ENCODE measurements around the gene TPM2. TPM values are rescaled to one million over a fixed set of nuclear protein-coding genes. Genes with fewer than 3 reads are reported as not detected.

Gene TPM2
- total and polyA plus RNA-seq, 4 donors: 4.2 to 31.4 (median 14.0) TPM

DNA sequence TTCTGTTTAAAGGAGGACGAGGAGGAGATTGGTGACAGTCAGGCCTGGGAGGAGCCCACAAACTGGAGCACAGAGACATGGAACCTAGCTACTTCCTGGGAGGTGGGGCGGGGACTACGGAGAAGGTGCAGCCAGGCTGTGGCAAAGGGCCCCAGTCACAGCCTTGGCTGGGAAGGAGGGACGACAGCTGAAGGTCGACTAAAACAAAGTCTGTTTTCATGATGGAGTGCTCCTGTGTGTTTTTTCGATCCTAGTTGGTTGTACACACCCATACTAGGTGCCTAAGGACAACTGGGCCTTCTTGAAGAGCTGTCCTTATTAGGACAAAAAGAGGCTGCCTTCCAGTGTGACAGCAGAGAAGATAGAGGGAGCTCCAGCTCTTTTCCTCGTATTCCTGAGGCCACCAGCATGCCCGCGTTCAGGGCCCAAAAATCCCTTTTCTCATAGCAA, 28.7 kb downstream of the TPM2 start:
- Histone ChIP-seq H3K36me3 (ENCODE audit: control insufficient read depth in 4 of 4, insufficient read depth in 3 of 4, low read depth in 1 of 4, low read length in 3 of 4) (no peaks in the 10 kb centered on the region), H3K27ac (ENCODE audit: low read depth in 1 of 2, low read length in 2 of 2) (no peak overlapping the region), H3K4me1 (ENCODE audit: control insufficient read depth in 4 of 4, insufficient read depth in 4 of 4, low read length in 3 of 4) (peaks cover 4 to 34% (median 12%) of the 10 kb centered on the region in 4 donors), H3K9me3 (ENCODE audit: control insufficient read depth in 4 of 4, low read length in 3 of 4) (no peaks in the 10 kb centered on the region), H3K9ac (ENCODE audit: low read depth in 1 of 2, low read length in 2 of 2) (no peak overlapping the region), H3K27me3 (ENCODE audit: control insufficient read depth in 4 of 4, insufficient read depth in 4 of 4, low read length in 3 of 4) (no peaks in the 10 kb centered on the region), H3K4me3 (ENCODE audit: low read depth in 1 of 3, low read length in 3 of 3) (no peak overlapping the region)
- 71% methylated on average over 9 of the region's 9 CpGs for WGBS
- TF ChIP-seq ZBTB33 (IDR thresholded peaks at IDR 0.05) (no peak), RXRA (IDR thresholded peaks at IDR 0.05) (no peak), TAF1 (conservative IDR thresholded peaks at IDR 0.05) (no peak), GABPA (IDR thresholded peaks at IDR 0.05 in 1 of 2, conservative IDR thresholded peaks at IDR 0.05 in 1 of 2) (no peak), JUND (IDR thresholded peaks at IDR 0.05) (no peak), RAD21 (IDR thresholded peaks at IDR 0.05) (peak; percentile 63 to 69), ATF3 (IDR thresholded peaks at IDR 0.05) (no peak), CTCF (IDR thresholded peaks at IDR 0.05; ENCODE audit: low read depth, low read length, missing input control) (peak; percentile 36), FOXA1 (IDR thresholded peaks at IDR 0.05) (no peak), MAX (IDR thresholded peaks at IDR 0.05) (no peak), YY1 (IDR thresholded peaks at IDR 0.05) (no peak), EGR1 (IDR thresholded peaks at IDR 0.05; ENCODE audit: low read depth in 2 of 2) (no peak), SP1 (IDR thresholded peaks at IDR 0.05) (no peak), FOXA2 (IDR thresholded peaks at IDR 0.05) (no peak)
- DNase-seq (ENCODE audit: low spot score): no peak

DNA sequence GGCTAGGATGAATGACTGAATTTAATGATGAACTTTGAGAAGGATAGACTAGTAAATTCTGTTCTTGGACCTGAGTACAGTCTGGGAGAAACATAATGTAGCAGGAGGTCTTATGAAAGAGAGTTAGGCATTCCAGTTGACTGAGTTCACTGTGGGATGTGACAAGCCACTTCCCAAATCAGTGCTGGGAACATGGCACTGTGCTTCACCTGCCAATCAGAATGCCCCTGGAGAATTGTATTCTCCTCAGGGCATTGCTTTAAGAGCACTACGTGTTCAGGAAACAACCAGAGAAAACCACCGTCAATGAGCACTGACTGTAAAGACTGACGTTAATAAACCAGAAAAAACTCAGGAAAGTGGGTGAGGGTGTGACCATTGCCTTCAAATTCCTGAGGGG, 30.4 kb downstream of the TPM2 start:
- Histone ChIP-seq H3K4me3 (ENCODE audit: low read depth in 1 of 3, low read length in 3 of 3) (peak overlapping the region in 1 of 3 donors; percentile 79), H3K9me3 (ENCODE audit: control insufficient read depth in 4 of 4, low read length in 3 of 4) (no peaks in the 10 kb centered on the region), H3K9ac (ENCODE audit: low read depth in 1 of 2, low read length in 2 of 2) (peak overlapping the region in 1 of 2 donors; percentile 1), H3K27ac (ENCODE audit: low read depth in 1 of 2, low read length in 2 of 2) (peak overlapping the region in 1 of 2 donors; percentile 99), H3K4me1 (ENCODE audit: control insufficient read depth in 4 of 4, insufficient read depth in 4 of 4, low read length in 3 of 4) (peaks cover 2 to 24% (median 5%) of the 10 kb centered on the region in 4 donors), H3K36me3 (ENCODE audit: control insufficient read depth in 4 of 4, insufficient read depth in 3 of 4, low read depth in 1 of 4, low read length in 3 of 4) (no peaks in the 10 kb centered on the region), H3K27me3 (ENCODE audit: control insufficient read depth in 4 of 4, insufficient read depth in 4 of 4, low read length in 3 of 4) (no peaks in the 10 kb centered on the region)
- WGBS: 77% methylated on average over 3 of the region's 3 CpGs
- no peak for DNase-seq (ENCODE audit: low spot score)
- TF ChIP-seq RXRA (IDR thresholded peaks at IDR 0.05) (no peak), TAF1 (conservative IDR thresholded peaks at IDR 0.05) (no peak), RAD21 (IDR thresholded peaks at IDR 0.05) (no peak), NR2F2 (IDR thresholded peaks at IDR 0.05) (no peak), GABPA (IDR thresholded peaks at IDR 0.05 in 1 of 2, conservative IDR thresholded peaks at IDR 0.05 in 1 of 2) (no peak), MAX (IDR thresholded peaks at IDR 0.05) (no peak), CTCF (IDR thresholded peaks at IDR 0.05; ENCODE audit: low read depth, low read length, missing input control) (no peak), YY1 (IDR thresholded peaks at IDR 0.05) (no peak), FOXA2 (IDR thresholded peaks at IDR 0.05) (no peak), HNF4G (IDR thresholded peaks at IDR 0.05) (no peak), SP1 (IDR thresholded peaks at IDR 0.05) (no peak), FOXA1 (IDR thresholded peaks at IDR 0.05) (no peak), ZBTB33 (IDR thresholded peaks at IDR 0.05) (no peak), HNF4A (conservative IDR thresholded peaks at IDR 0.05) (no peak), ATF3 (IDR thresholded peaks at IDR 0.05) (no peak), JUND (IDR thresholded peaks at IDR 0.05) (no peak)
- TF ChIP-seq, protein P1, sequence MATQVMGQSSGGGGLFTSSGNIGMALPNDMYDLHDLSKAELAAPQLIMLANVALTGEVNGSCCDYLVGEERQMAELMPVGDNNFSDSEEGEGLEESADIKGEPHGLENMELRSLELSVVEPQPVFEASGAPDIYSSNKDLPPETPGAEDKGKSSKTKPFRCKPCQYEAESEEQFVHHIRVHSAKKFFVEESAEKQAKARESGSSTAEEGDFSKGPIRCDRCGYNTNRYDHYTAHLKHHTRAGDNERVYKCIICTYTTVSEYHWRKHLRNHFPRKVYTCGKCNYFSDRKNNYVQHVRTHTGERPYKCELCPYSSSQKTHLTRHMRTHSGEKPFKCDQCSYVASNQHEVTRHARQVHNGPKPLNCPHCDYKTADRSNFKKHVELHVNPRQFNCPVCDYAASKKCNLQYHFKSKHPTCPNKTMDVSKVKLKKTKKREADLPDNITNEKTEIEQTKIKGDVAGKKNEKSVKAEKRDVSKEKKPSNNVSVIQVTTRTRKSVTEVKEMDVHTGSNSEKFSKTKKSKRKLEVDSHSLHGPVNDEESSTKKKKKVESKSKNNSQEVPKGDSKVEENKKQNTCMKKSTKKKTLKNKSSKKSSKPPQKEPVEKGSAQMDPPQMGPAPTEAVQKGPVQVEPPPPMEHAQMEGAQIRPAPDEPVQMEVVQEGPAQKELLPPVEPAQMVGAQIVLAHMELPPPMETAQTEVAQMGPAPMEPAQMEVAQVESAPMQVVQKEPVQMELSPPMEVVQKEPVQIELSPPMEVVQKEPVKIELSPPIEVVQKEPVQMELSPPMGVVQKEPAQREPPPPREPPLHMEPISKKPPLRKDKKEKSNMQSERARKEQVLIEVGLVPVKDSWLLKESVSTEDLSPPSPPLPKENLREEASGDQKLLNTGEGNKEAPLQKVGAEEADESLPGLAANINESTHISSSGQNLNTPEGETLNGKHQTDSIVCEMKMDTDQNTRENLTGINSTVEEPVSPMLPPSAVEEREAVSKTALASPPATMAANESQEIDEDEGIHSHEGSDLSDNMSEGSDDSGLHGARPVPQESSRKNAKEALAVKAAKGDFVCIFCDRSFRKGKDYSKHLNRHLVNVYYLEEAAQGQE (IDR thresholded peaks at IDR 0.05): no peak
